Esophagus (tissue), 2 donors: ENCODE results near the gene NOVA2. TPM values are rescaled to one million over a fixed set of nuclear protein-coding genes. Genes with fewer than 3 reads are reported as not detected.

ENCODE experiments used
- H3K27ac ChIP-seq, 2 donors: one replicate each; pipeline ENCODE4 v1.5.1; 2013; ENCODE audit warnings: low read depth in 2 of 2, mild to moderate bottlenecking in 2 of 2, inconsistent platforms in 1 of 2, low read length in 1 of 2, moderate library complexity in 1 of 2
- H3K27me3 ChIP-seq, 2 donors: one replicate each; pipeline ENCODE4 v1.6.1; 2013; ENCODE audit warnings: low read length in 2 of 2, control low read depth in 1 of 2, mild to moderate bottlenecking in 1 of 2; ENCODE audit not compliant: insufficient read depth in 2 of 2, control insufficient read depth in 1 of 2
- H3K36me3 ChIP-seq, 2 donors: one replicate each; pipeline ENCODE4 v1.6.1; 2013; ENCODE audit warnings: low read length in 1 of 2; ENCODE audit not compliant: control insufficient read depth in 2 of 2, insufficient read depth in 2 of 2
- H3K4me1 ChIP-seq, 2 donors: one replicate each; pipeline ENCODE4 v1.6.1; 2013; ENCODE audit warnings: low read length in 1 of 2; ENCODE audit not compliant: control insufficient read depth in 2 of 2, insufficient read depth in 2 of 2
- H3K4me3 ChIP-seq, 2 donors: one replicate each; pipeline ENCODE4 v1.5.1; 2013; ENCODE audit warnings: low read length in 2 of 2, mild to moderate bottlenecking in 2 of 2, low read depth in 1 of 2, moderate library complexity in 1 of 2
- H3K9me3 ChIP-seq, 2 donors: one replicate each; pipeline ENCODE4 v1.6.1; 2013; ENCODE audit warnings: mild to moderate bottlenecking in 2 of 2, low read depth in 1 of 2, low read length in 1 of 2, moderate library complexity in 1 of 2; ENCODE audit not compliant: control insufficient read depth in 2 of 2, insufficient read depth in 1 of 2
- WGBS, 2 donors: extraction: QIAGEN DNeasy Blood & Tissue Kit; methylation state at CpG; one replicate each; pipeline ENCODE4 v1.1.7; 2013; 5-methylcytosine and 5-hydroxymethylcytosine counted together
- polyA plus RNA-seq, 2 donors: library from polyadenylated mRNA; stranded (reverse); fragments of 200-250 nt; gene quantifications; one replicate each; pipeline ENCODE4 v1.2.3, GENCODE V29; 2013
- donor health status: healthy with polysubstance abuse.
- donor health status: Bipolar disorder and iron deficiency.

Gene NOVA2
- polyA plus RNA-seq, 2 donors: 0.31 to 1.0 TPM

- peaks cover 0 to 1% of the 10 kb centered on the region in 2 donors for H3K9me3 ChIP-seq
- no peaks in the 10 kb centered on the region for H3K4me1 ChIP-seq
- no peak overlapping the region for H3K4me3 ChIP-seq
- no peak overlapping the region for H3K27ac ChIP-seq
- peaks cover 0 to 3% of the 10 kb centered on the region in 2 donors for H3K27me3 ChIP-seq
- WGBS, 2 donors: 28 to 30% methylated on average over 19 of the region's 19 CpGs
- no peaks in the 10 kb centered on the region for H3K36me3 ChIP-seq
Observed at GRCh38 chr19:45934551-45935230, 39.0 kb downstream of the NOVA2 start.

GRCh38 chr19:45933759-45934158 is 39.9 kb downstream of the NOVA2 start:
- no peaks in the 10 kb centered on the region for H3K9me3 ChIP-seq
- no peak overlapping the region for H3K27ac ChIP-seq
- WGBS, 2 donors: 60 to 64% methylated on average over 9 of the region's 9 CpGs
- H3K4me1 ChIP-seq: no peaks in the 10 kb centered on the region
- H3K27me3 ChIP-seq: no peaks in the 10 kb centered on the region
- no peak overlapping the region for H3K4me3 ChIP-seq
- H3K36me3 ChIP-seq: no peaks in the 10 kb centered on the region

- H3K4me3 ChIP-seq: no peak overlapping the region
Observed at GRCh38 chr19:45931055-45931454, 42.6 kb downstream of the NOVA2 start.

DNA sequence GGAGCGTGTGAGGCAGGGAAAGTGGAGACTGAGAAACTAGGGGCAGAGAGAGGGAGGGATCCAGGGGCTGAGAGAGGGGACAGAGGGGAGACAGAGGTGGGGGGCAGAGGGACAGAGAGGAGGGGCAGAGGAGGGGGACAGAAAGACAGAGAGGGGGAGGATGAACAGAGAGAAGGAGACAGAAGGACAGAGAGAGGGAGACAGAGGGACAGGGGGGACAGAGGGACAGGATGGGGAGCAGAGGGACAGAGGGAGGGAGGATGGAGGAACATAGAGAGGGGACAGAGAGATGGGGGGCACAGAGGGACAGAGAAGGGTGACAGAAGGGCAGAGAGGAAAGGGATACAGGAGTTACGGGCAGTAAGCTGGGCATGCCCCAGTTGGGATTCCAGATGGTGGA is 44.4 kb downstream of the NOVA2 start:
- Histone ChIP-seq H3K27ac (no peak overlapping the region), H3K36me3 (no peaks in the 10 kb centered on the region), H3K27me3 (no peaks in the 10 kb centered on the region), H3K9me3 (no peaks in the 10 kb centered on the region), H3K4me1 (no peaks in the 10 kb centered on the region), H3K4me3 (no peak overlapping the region)
- WGBS, 2 donors: 80 to 81% methylated on average over 2 of the region's 2 CpGs

More at GRCh38 chr19:45931055-45931454, 42.6 kb downstream of the NOVA2 start:
- Histone ChIP-seq H3K4me1 (no peaks in the 10 kb centered on the region), H3K36me3 (no peaks in the 10 kb centered on the region), H3K27me3 (no peaks in the 10 kb centered on the region), H3K9me3 (no peaks in the 10 kb centered on the region), H3K27ac (no peak overlapping the region)
- 65 to 68% methylated on average over 3 of the region's 3 CpGs for WGBS, 2 donors

DNA sequence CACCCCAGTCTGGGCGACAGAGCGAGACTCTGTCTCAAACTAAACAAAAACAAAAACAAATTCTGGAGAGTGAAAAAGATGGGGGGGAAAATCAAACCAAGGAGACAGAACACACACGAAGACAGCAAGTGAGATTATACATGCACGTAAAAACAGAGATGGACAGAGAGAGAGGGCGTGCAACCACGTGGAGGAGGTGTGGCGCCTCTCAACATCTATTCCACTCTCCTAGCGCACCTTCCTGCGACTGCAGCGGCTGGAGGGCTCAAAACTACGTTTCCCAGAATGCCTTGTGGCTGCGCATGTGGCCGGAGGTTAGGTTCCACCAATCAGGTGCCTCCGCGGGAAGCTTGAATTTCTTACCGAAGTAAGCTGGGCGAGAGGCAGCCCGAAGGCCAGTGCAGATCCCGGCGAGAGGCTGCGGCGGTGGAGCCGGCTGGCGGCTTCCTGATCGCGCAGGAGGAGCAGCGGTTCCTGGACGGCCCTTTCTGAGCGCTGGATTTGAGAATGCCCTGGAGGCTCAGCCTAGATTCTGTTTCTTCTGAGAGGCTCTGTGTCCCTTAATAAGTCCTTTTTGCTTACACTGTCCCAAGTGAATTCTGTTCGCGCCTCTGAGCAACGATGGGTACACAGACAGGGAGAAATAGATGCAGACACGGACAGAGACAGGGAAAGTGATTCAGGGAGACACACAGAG is 46.0 kb downstream of the NOVA2 start:
- Histone ChIP-seq H3K4me3 (no peak overlapping the region), H3K27me3 (no peaks in the 10 kb centered on the region), H3K9me3 (no peaks in the 10 kb centered on the region), H3K36me3 (no peaks in the 10 kb centered on the region), H3K27ac (no peak overlapping the region), H3K4me1 (no peaks in the 10 kb centered on the region)
- 9% methylated on average over 33 of the region's 33 CpGs for WGBS, 2 donors

DNA sequence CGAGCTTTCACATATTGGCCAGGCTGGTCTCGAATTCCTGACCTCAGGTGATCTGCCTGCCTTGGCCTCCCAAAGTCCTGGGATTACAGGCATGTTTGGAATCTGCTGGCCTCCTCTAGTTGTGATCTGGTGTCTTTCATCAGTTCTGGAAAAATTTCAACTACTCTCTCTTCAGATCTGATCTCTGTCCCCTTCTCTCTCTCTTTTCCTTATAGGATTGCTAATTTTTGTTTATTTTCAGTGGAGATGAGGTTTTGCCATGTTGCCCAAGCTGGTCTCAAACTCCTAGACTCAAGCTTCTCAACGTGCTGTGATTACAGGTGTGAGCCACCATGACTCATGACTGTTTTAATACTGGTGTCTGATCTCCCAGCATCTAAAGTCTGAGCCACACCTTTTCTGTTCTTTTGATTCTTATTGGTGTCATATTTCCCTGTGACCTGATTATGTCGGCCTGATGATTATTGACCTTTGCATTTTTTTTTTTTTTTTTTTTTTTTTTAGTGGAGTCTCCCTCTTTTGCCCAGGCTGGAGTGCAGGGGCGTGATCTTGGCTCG is 48.7 kb downstream of the NOVA2 start:
- Histone ChIP-seq H3K4me1 (no peaks in the 10 kb centered on the region), H3K4me3 (no peak overlapping the region), H3K27me3 (no peaks in the 10 kb centered on the region), H3K27ac (no peak overlapping the region), H3K9me3 (no peaks in the 10 kb centered on the region), H3K36me3 (no peaks in the 10 kb centered on the region)
- WGBS, 2 donors: 55 to 64% methylated on average over 5 to 6 of the region's 6 CpGs

GRCh38 chr19:45922281-45922680 is 51.4 kb downstream of the NOVA2 start:
- Histone ChIP-seq H3K27me3 (no peaks in the 10 kb centered on the region), H3K9me3 (no peaks in the 10 kb centered on the region), H3K4me1 (no peaks in the 10 kb centered on the region), H3K27ac (no peak overlapping the region), H3K36me3 (no peaks in the 10 kb centered on the region), H3K4me3 (no peak overlapping the region)
- 67 to 71% methylated on average over 9 of the region's 9 CpGs for WGBS, 2 donors

DNA sequence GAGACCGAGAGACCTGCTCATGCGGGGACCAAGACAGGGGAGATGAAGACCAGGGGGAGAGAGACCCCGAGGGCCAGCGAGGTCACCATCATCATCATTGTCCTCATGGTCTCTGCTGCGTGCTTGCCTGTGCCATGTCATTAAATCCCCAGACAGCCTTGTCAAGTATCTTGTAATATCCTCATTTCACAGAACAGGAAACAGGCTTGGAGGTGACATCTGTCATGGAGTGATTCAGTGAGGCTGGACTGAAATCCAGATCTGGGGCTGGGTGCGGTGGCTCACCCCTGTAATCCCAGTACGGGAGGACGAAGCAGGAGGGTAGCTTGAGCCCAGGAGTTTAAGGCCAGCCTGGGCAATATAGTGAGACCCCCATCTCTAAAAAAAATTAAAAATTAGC is 53.2 kb downstream of the NOVA2 start:
- H3K27ac ChIP-seq: no peak overlapping the region
- no peak overlapping the region for H3K4me3 ChIP-seq
- H3K27me3 ChIP-seq: no peaks in the 10 kb centered on the region
- no peaks in the 10 kb centered on the region for H3K9me3 ChIP-seq
- no peaks in the 10 kb centered on the region for H3K36me3 ChIP-seq
- 70 to 72% methylated on average over 8 of the region's 8 CpGs for WGBS, 2 donors
- H3K4me1 ChIP-seq: no peaks in the 10 kb centered on the region

GRCh38 chr19:45919678-45920077 is 54.0 kb downstream of the NOVA2 start:
- 51 to 61% methylated on average over 7 of the region's 7 CpGs for WGBS, 2 donors
- Histone ChIP-seq H3K9me3 (no peaks in the 10 kb centered on the region), H3K27ac (no peak overlapping the region), H3K4me3 (no peak overlapping the region), H3K27me3 (no peaks in the 10 kb centered on the region), H3K36me3 (no peaks in the 10 kb centered on the region), H3K4me1 (no peaks in the 10 kb centered on the region)
